22Rv1 (cell line): Measurements from ENCODE around the gene STARD3.
A peak's percentile ranks its signal among the peaks of the same experiment; 100 is the strongest.
"Not testable (repeated sequence)": the region's sequence is repeated elsewhere in the genome, so short reads cannot be mapped to it uniquely, and the experiment has no call there.

ENCODE experiments used
- H3K27ac ChIP-seq: fragments of 450-650 bp; 2 replicates; pipeline ENCODE4 v1.5.1; 2017
- CTCF ChIP-seq: fragments of 450-650 bp; IDR thresholded peaks from 2 replicates; pipeline ENCODE4 v1.5.1; 2017; ENCODE audit warnings: mild to moderate bottlenecking
- ZFX ChIP-seq: fragments of 450-650 bp; IDR thresholded peaks from 2 replicates; pipeline ENCODE4 v1.6.1; 2017; ENCODE audit warnings: antibody characterized with exemption, borderline replicate concordance

The STARD3 gene

GRCh38 chr17:39636927-39637736 is at the start of gene STARD3:
Gene STARD3, plus strand, starts transcription at chr17:39637144. Its CDS starts 16,388 bp downstream, at chr17:39653532.
- H3K27ac ChIP-seq, result peak within 1 kb of the TSS; percentile 74
- TF ChIP-seq ZFX, result no peak
- TF ChIP-seq CTCF, result peak; percentile 13; the same call in 1 of the 2 replicates

GRCh38 chr17:39590180-39590579 is 46.8 kb upstream of the STARD3 start:
- not testable (repeated sequence) for H3K27ac ChIP-seq

GRCh38 chr17:39591958-39592954 is 44.7 kb upstream of the STARD3 start:
- TF ChIP-seq ZFX, result no peak
- TF ChIP-seq CTCF, result no peak

GRCh38 chr17:39593371-39593770 is 43.6 kb upstream of the STARD3 start:
- TF ChIP-seq CTCF (no peak), ZFX (no peak)

More at GRCh38 chr17:39591958-39592954, 44.7 kb upstream of the STARD3 start:
- H3K27ac ChIP-seq, result no peak overlapping the region

GRCh38 chr17:39595294-39595693 is 41.6 kb upstream of the STARD3 start:
- TF ChIP-seq CTCF, result no peak
- TF ChIP-seq ZFX, result no peak
- no peak overlapping the region for H3K27ac ChIP-seq

More at GRCh38 chr17:39593371-39593770, 43.6 kb upstream of the STARD3 start:
- no peak overlapping the region for H3K27ac ChIP-seq

- no peak overlapping the region for H3K27ac ChIP-seq
- TF ChIP-seq ZFX, result no peak
- no peak for TF ChIP-seq CTCF
These were observed 40.9 kb upstream of the STARD3 start for GRCh38 chr17:39595928-39596510.

GRCh38 chr17:39596543-39597267 is 40.2 kb upstream of the STARD3 start:
- no peak overlapping the region for H3K27ac ChIP-seq
- TF ChIP-seq ZFX, result no peak
- TF ChIP-seq CTCF, result no peak
